ENCODE results near the gene DPP6.

GRCh38 chr7:154583454-154583853 lies 531.3 kb downstream of the DPP6 start:
- TF ChIP-seq, protein P1, sequence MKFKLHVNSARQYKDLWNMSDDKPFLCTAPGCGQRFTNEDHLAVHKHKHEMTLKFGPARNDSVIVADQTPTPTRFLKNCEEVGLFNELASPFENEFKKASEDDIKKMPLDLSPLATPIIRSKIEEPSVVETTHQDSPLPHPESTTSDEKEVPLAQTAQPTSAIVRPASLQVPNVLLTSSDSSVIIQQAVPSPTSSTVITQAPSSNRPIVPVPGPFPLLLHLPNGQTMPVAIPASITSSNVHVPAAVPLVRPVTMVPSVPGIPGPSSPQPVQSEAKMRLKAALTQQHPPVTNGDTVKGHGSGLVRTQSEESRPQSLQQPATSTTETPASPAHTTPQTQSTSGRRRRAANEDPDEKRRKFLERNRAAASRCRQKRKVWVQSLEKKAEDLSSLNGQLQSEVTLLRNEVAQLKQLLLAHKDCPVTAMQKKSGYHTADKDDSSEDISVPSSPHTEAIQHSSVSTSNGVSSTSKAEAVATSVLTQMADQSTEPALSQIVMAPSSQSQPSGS (CRISPR knock-in tag; IDR thresholded peaks at IDR 0.05; ENCODE audit: borderline replicate concordance, low read depth) = no peak
- TF ChIP-seq CTCF (IDR thresholded peaks at IDR 0.05) (no peak), ZNF138 (CRISPR knock-in tag; conservative IDR thresholded peaks at IDR 0.05) (no peak), MLX (CRISPR knock-in tag; IDR thresholded peaks at IDR 0.05) (no peak), ZNF263 (CRISPR knock-in tag; IDR thresholded peaks at IDR 0.05; ENCODE audit: low read depth) (no peak), SP1 (CRISPR knock-in tag; conservative IDR thresholded peaks at IDR 0.05) (no peak), STAT6 (CRISPR knock-in tag; conservative IDR thresholded peaks at IDR 0.05; ENCODE audit: low read depth) (no peak), ZNF317 (CRISPR knock-in tag; IDR thresholded peaks at IDR 0.05; ENCODE audit: borderline replicate concordance, low read depth) (no peak), MYBL2 (CRISPR knock-in tag; IDR thresholded peaks at IDR 0.05) (no peak), FOXJ3 (CRISPR knock-in tag; IDR thresholded peaks at IDR 0.05; ENCODE audit: borderline replicate concordance) (no peak)
- TF ChIP-seq, protein P2, sequence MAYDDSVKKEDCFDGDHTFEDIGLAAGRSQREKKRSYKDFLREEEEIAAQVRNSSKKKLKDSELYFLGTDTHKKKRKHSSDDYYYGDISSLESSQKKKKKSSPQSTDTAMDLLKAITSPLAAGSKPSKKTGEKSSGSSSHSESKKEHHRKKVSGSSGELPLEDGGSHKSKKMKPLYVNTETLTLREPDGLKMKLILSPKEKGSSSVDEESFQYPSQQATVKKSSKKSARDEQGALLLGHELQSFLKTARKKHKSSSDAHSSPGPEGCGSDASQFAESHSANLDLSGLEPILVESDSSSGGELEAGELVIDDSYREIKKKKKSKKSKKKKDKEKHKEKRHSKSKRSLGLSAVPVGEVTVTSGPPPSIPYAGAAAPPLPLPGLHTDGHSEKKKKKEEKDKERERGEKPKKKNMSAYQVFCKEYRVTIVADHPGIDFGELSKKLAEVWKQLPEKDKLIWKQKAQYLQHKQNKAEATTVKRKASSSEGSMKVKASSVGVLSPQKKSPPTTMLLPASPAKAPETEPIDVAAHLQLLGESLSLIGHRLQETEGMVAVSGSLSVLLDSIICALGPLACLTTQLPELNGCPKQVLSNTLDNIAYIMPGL (CRISPR knock-in tag; IDR thresholded peaks at IDR 0.05) = no peak
- TF ChIP-seq, protein P3, sequence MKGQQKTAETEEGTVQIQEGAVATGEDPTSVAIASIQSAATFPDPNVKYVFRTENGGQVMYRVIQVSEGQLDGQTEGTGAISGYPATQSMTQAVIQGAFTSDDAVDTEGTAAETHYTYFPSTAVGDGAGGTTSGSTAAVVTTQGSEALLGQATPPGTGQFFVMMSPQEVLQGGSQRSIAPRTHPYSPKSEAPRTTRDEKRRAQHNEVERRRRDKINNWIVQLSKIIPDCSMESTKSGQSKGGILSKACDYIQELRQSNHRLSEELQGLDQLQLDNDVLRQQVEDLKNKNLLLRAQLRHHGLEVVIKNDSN (CRISPR knock-in tag; IDR thresholded peaks at IDR 0.05) = no peak
- TF ChIP-seq, protein P4, sequence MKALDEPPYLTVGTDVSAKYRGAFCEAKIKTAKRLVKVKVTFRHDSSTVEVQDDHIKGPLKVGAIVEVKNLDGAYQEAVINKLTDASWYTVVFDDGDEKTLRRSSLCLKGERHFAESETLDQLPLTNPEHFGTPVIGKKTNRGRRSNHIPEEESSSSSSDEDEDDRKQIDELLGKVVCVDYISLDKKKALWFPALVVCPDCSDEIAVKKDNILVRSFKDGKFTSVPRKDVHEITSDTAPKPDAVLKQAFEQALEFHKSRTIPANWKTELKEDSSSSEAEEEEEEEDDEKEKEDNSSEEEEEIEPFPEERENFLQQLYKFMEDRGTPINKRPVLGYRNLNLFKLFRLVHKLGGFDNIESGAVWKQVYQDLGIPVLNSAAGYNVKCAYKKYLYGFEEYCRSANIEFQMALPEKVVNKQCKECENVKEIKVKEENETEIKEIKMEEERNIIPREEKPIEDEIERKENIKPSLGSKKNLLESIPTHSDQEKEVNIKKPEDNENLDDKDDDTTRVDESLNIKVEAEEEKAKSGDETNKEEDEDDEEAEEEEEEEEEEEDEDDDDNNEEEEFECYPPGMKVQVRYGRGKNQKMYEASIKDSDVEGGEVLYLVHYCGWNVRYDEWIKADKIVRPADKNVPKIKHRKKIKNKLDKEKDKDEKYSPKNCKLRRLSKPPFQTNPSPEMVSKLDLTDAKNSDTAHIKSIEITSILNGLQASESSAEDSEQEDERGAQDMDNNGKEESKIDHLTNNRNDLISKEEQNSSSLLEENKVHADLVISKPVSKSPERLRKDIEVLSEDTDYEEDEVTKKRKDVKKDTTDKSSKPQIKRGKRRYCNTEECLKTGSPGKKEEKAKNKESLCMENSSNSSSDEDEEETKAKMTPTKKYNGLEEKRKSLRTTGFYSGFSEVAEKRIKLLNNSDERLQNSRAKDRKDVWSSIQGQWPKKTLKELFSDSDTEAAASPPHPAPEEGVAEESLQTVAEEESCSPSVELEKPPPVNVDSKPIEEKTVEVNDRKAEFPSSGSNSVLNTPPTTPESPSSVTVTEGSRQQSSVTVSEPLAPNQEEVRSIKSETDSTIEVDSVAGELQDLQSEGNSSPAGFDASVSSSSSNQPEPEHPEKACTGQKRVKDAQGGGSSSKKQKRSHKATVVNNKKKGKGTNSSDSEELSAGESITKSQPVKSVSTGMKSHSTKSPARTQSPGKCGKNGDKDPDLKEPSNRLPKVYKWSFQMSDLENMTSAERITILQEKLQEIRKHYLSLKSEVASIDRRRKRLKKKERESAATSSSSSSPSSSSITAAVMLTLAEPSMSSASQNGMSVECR (CRISPR knock-in tag; IDR thresholded peaks at IDR 0.05; ENCODE audit: borderline replicate concordance) = no peak
